Spinal cord (tissue), 10 donors: ENCODE data around the gene KCTD11. TPM values are rescaled to one million over a fixed set of nuclear protein-coding genes. Genes with fewer than 3 reads are reported as not detected.
A peak's percentile ranks its signal among the peaks of the same experiment; 100 is the strongest.

Experiments
- DNase-seq, 6 donors: peaks; one replicate each; pipeline versions ENCODE4 v3.0.0 to v3.0.0-alpha.2; 2013 to 2015; ENCODE audit warnings: low spot score in 6 of 6, low read depth in 4 of 6
- H3K27ac ChIP-seq: one replicate; pipeline ENCODE4 v1.5.1; 2013; ENCODE audit warnings: low read depth, low read length, control low read depth
- H3K27me3 ChIP-seq: one replicate; pipeline ENCODE4 v1.6.1; 2013; ENCODE audit warnings: low read length; ENCODE audit not compliant: control insufficient read depth, insufficient read depth
- H3K36me3 ChIP-seq: one replicate; pipeline ENCODE4 v1.6.1; 2013; ENCODE audit warnings: low read length; ENCODE audit not compliant: control insufficient read depth, insufficient read depth
- H3K4me1 ChIP-seq: one replicate; pipeline ENCODE4 v1.6.1; 2013; ENCODE audit warnings: low read length; ENCODE audit not compliant: control insufficient read depth, insufficient read depth
- H3K4me3 ChIP-seq: one replicate; pipeline ENCODE4 v1.5.1; 2013; ENCODE audit warnings: low read depth, low read length, control low read depth
- H3K9me3 ChIP-seq: one replicate; pipeline ENCODE4 v1.6.1; 2013; ENCODE audit warnings: low read length; ENCODE audit not compliant: control insufficient read depth, insufficient read depth
- WGBS: methylation state at CpG from one replicate; pipeline ENCODE4 v1.1.5; 2013; ENCODE audit warnings: missing lambda C conversion rate; ENCODE audit not compliant: insufficient coverage; 5-methylcytosine and 5-hydroxymethylcytosine counted together
- polyA plus RNA-seq, 2 donors: library from polyadenylated mRNA; unstranded; fragments of 120-200 nt; gene quantifications; one replicate each; pipeline ENCODE4 v1.2.1, GENCODE V29; 2013; ENCODE audit not compliant: insufficient read length in 2 of 2
- small RNA-seq: library from RNA; depleted of rRNA; stranded (forward); fragments of <200 nt; gene quantifications from one replicate; pipeline ENCODE3, GENCODE V24; 2014; ENCODE audit warnings: low replicate concordance
- total RNA-seq, 2 donors: library from RNA; depleted of rRNA in 1 of 2; stranded (reverse); fragments of 120-200 nt in 1 of 2; fragments of >200 nt in 1 of 2; gene quantifications; one replicate each; pipeline versions ENCODE4 v1.2.3 to v1.2.4, GENCODE V29; 2013 to 2014
- donor health status: healthy.

KCTD11 gene
- total and polyA plus RNA-seq, 4 donors: 5.6 to 13.5 (median 11.5) TPM

DNA sequence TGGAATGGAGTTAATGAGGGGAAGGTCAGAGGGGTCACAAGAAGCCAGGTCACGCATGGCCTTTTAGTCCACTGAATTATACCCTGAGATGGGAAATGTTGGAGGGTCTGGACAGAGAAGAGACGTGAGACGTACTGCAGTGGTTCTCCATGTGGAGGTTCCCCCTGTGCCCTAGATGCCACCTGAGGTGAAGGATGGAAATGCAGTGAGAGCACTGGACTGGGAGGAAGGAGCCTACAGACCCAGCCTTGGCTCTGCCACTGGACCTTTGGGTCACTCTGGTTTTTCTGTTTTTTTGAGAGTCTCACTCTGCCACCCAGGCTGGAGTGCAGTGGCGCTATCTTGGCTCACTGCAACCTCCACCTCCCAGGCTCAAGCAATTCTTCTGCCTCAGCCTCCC is 44.2 kb downstream of the KCTD11 start:
- H3K27ac ChIP-seq: no peak overlapping the region
- H3K36me3 ChIP-seq: peaks cover 20% of the 10 kb centered on the region
- DNase-seq: no peak
- peaks cover 18% of the 10 kb centered on the region for H3K4me1 ChIP-seq
- no peaks in the 10 kb centered on the region for H3K9me3 ChIP-seq
- H3K27me3 ChIP-seq: no peaks in the 10 kb centered on the region
- H3K4me3 ChIP-seq: no peak overlapping the region
- 88% methylated on average over 4 of the region's 4 CpGs for WGBS

DNA sequence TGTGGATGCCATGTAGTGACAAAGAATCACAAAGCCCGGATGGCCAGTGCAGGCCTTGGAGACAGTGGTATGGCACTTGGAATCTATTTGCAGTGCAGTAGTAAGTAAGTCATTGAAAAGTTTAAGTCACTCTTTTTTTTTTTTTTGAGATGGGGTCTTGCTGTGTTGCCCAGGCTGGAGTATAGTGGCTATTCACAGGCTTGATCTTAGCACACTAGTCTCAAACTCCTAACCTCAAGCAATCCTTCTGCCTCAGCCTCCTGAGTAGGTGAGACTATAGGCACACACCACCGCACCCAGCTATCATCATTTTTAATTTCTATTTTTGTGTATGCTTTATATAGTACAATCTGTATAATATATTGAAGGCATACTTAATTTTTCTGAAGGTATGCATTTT is 46.6 kb downstream of the KCTD11 start:
- Histone ChIP-seq H3K4me1 (peaks cover 22% of the 10 kb centered on the region), H3K9me3 (no peaks in the 10 kb centered on the region), H3K36me3 (no peaks in the 10 kb centered on the region), H3K27ac (no peak overlapping the region), H3K4me3 (no peak overlapping the region), H3K27me3 (no peaks in the 10 kb centered on the region)
- no peak for DNase-seq
- 71% methylated on average over 1 of the region's 2 CpGs for WGBS

DNA sequence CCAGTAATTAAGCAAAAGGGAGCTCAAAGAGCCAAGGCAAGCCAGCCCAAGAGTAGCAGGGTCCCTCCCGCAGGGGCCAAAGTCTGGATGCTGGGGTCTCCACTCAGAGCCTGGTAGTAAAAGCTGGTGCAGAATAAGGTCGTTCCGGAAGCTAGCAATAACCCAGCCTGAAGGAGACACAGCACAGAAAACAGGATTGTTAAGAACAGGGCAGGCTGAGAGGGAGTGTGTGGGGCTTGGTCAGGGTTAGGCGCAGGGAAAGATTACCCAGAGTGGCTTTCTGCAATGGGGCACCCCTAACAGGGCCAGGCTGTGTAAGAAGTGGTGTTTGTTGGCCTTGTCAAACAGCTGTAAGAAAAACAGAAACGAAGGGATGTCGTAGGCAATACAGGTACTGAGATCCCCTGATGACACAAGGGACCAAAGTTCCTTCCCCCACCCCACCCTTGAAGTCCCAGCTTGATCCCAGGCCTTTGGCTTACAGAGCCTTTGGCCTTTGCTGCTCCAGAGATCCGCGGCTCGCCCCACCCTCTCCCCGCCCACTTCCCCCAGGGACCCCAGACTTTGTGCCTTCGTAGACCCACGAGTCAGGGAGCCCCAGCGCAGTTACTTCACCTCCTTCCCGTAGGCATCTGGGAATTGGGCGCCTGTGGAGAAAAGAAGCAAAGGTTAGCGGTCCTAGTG is 51.2 kb downstream of the KCTD11 start:
- peaks cover 38% of the 10 kb centered on the region for H3K4me1 ChIP-seq
- peaks cover 8% of the 10 kb centered on the region for H3K36me3 ChIP-seq
- H3K4me3 ChIP-seq: peak overlapping the region; percentile 72
- no peaks in the 10 kb centered on the region for H3K9me3 ChIP-seq
- 9% methylated on average over 16 of the region's 16 CpGs for WGBS
- peak overlapping the region; percentile 94 for H3K27ac ChIP-seq
- DNase-seq: no peak
- no peaks in the 10 kb centered on the region for H3K27me3 ChIP-seq

GRCh38 chr17:7403727-7403976 is 51.7 kb downstream of the KCTD11 start:
- no peak for DNase-seq
- H3K27me3 ChIP-seq: no peaks in the 10 kb centered on the region
- WGBS: 2% methylated on average over 9 of the region's 13 CpGs
- H3K36me3 ChIP-seq: peaks cover 11% of the 10 kb centered on the region
- no peaks in the 10 kb centered on the region for H3K9me3 ChIP-seq
- peak overlapping the region; percentile 94 for H3K27ac ChIP-seq
- peaks cover 38% of the 10 kb centered on the region for H3K4me1 ChIP-seq
- H3K4me3 ChIP-seq: peak overlapping the region; percentile 72

- Histone ChIP-seq H3K27ac (peak within 1 kb of the TSS; percentile 94), H3K36me3 (peaks cover 16% of the 10 kb centered on the region)
- under 1% methylated on average over 43 of the region's 49 CpGs for WGBS
These were observed 52.2 kb downstream of the KCTD11 start, which contains the start of gene TMEM256 for GRCh38 chr17:7403977-7404736. TMEM256 (minus strand) TSS chr17:7404097; CDS start chr17:7404084, 13 bp downstream.

More at GRCh38 chr17:7403977-7404736, 52.2 kb downstream of the KCTD11 start, which contains the start of gene TMEM256:
- Histone ChIP-seq H3K4me3 (peak within 1 kb of the TSS; percentile 72), H3K4me1 (peaks cover 38% of the 10 kb centered on the region), H3K9me3 (no peaks in the 10 kb centered on the region), H3K27me3 (no peaks in the 10 kb centered on the region)
- DNase-seq: peak; percentile 94 to 100 (median 99)

Small RNAs within 50 kb of the gene (small RNA-seq; reads per million reads assigned to genes)
- gene AC026954.2: not detected

Other genes starting within 250 kb of the KCTD11 start
Only the 30 nearest of the 36 such genes appear.
- 1 to 10 TPM; 4.3 to 8.2 TPM for gene ASGR1, start 172.8 kb upstream of the KCTD11 start, total RNA-seq
- 10 to 100 TPM; 32.4 to 32.5 TPM for gene ASGR1, start 172.8 kb upstream of the KCTD11 start, polyA plus RNA-seq
- gene DLG4, start 132.3 kb upstream of the KCTD11 start, total RNA-seq: 10 to 100 TPM; 50.6 to 82.8 TPM
- 100 to 1,000 TPM; 192 to 203 TPM for gene DLG4, start 132.3 kb upstream of the KCTD11 start, polyA plus RNA-seq
- gene ACADVL, start 132.2 kb upstream of the KCTD11 start, total RNA-seq: 100 to 1,000 TPM; 131 to 478 TPM
- gene ACADVL, start 132.2 kb upstream of the KCTD11 start, polyA plus RNA-seq: 100 to 1,000 TPM; 381 to 455 TPM
- gene DVL2, start 117.6 kb upstream of the KCTD11 start, total RNA-seq: 10 to 100 TPM; 31.7 to 46.6 TPM
- gene DVL2, start 117.6 kb upstream of the KCTD11 start, polyA plus RNA-seq: 10 to 100 TPM; 47.9 to 59.7 TPM
- 10 to 100 TPM; 26.2 to 49.0 TPM for gene PHF23, start 112.7 kb upstream of the KCTD11 start, total RNA-seq
- 10 to 100 TPM; 50.2 to 53.2 TPM for gene PHF23, start 112.7 kb upstream of the KCTD11 start, polyA plus RNA-seq
- gene GABARAP, start 109.7 kb upstream of the KCTD11 start, total RNA-seq: 100 to 1,000 TPM; 196 to 481 TPM
- gene GABARAP, start 109.7 kb upstream of the KCTD11 start, polyA plus RNA-seq: 100 to 1,000 TPM; 431 to 461 TPM
- gene CTDNEP1, start 100.4 kb upstream of the KCTD11 start, total RNA-seq: 10 to 100 TPM; 44.4 to 47.9 TPM
- gene CTDNEP1, start 100.4 kb upstream of the KCTD11 start, polyA plus RNA-seq: 100 to 1,000 TPM; 177 to 181 TPM
- 10 to 100 TPM; 24.9 to 47.7 TPM for gene ELP5, start 99.9 kb upstream of the KCTD11 start, total RNA-seq
- gene ELP5, start 99.9 kb upstream of the KCTD11 start, polyA plus RNA-seq: 10 to 100 TPM; 49.8 to 52.2 TPM
- 1 to 10 TPM in 1 of 2 donors, under 1 TPM in 1; 0.79 to 2.3 TPM for gene CLDN7, start 89.7 kb upstream of the KCTD11 start, total RNA-seq
- gene CLDN7, start 89.7 kb upstream of the KCTD11 start, polyA plus RNA-seq: 1 to 10 TPM; 1.3 TPM
- 1 to 10 TPM in 1 of 2 donors, under 1 TPM in 1; 0.59 to 1.9 TPM for gene SLC2A4, start 70.4 kb upstream of the KCTD11 start, total RNA-seq
- under 1 TPM; 0.48 to 0.78 TPM for gene SLC2A4, start 70.4 kb upstream of the KCTD11 start, polyA plus RNA-seq
- gene YBX2, start 57.5 kb upstream of the KCTD11 start, total RNA-seq: 1 to 10 TPM in 1 of 2 donors, under 1 TPM in 1; 0.50 to 1.0 TPM
- 1 to 10 TPM; 4.2 to 6.9 TPM for gene YBX2, start 57.5 kb upstream of the KCTD11 start, polyA plus RNA-seq
- 100 to 1,000 TPM; 146 to 202 TPM for gene EIF5A, start 44.5 kb upstream of the KCTD11 start, total RNA-seq
- 100 to 1,000 TPM; 366 to 375 TPM for gene EIF5A, start 44.5 kb upstream of the KCTD11 start, polyA plus RNA-seq
- 10 to 100 TPM; 19.2 to 65.5 TPM for gene GPS2, start 36.8 kb upstream of the KCTD11 start, total RNA-seq
- gene GPS2, start 36.8 kb upstream of the KCTD11 start, polyA plus RNA-seq: 10 to 100 TPM; 98.3 to 99.4 TPM
- gene NEURL4, start 22.8 kb upstream of the KCTD11 start, total RNA-seq: 10 to 100 TPM; 28.6 TPM
- gene NEURL4, start 22.8 kb upstream of the KCTD11 start, polyA plus RNA-seq: 10 to 100 TPM; 43.9 to 56.4 TPM
- gene ACAP1, start 15.6 kb upstream of the KCTD11 start, total RNA-seq: 10 to 100 TPM in 1 of 2 donors, 1 to 10 TPM in 1; 4.6 to 13.7 TPM
- gene ACAP1, start 15.6 kb upstream of the KCTD11 start, polyA plus RNA-seq: 10 to 100 TPM; 13.8 to 18.1 TPM
- gene TMEM95, start 3.0 kb downstream of the KCTD11 start, total RNA-seq: not detected
- gene TMEM95, start 3.0 kb downstream of the KCTD11 start, polyA plus RNA-seq: not detected
- 1 to 10 TPM in 1 of 2 donors, under 1 TPM in 1; 0.79 to 1.5 TPM for gene TNK1, start 28.9 kb downstream of the KCTD11 start, total RNA-seq
- 1 to 10 TPM; 3.4 to 4.6 TPM for gene TNK1, start 28.9 kb downstream of the KCTD11 start, polyA plus RNA-seq
- 10 to 100 TPM in 1 of 2 donors, 1 to 10 TPM in 1; 8.0 to 21.7 TPM for gene PLSCR3, start 42.4 kb downstream of the KCTD11 start, total RNA-seq
- gene PLSCR3, start 42.4 kb downstream of the KCTD11 start, polyA plus RNA-seq: 10 to 100 TPM; 29.3 to 38.8 TPM
- 100 to 1,000 TPM in 1 of 2 donors, 10 to 100 TPM in 1; 70.9 to 130 TPM for gene TMEM256, start 51.9 kb downstream of the KCTD11 start, total RNA-seq
- 10 to 100 TPM; 48.6 to 54.7 TPM for gene TMEM256, start 51.9 kb downstream of the KCTD11 start, polyA plus RNA-seq
- gene NLGN2, start 55.7 kb downstream of the KCTD11 start, total RNA-seq: 10 to 100 TPM; 21.5 to 25.3 TPM
- gene NLGN2, start 55.7 kb downstream of the KCTD11 start, polyA plus RNA-seq: 100 to 1,000 TPM; 196 to 210 TPM
- not detected for gene SPEM1, start 68.2 kb downstream of the KCTD11 start, total RNA-seq
- gene SPEM1, start 68.2 kb downstream of the KCTD11 start, polyA plus RNA-seq: under 1 TPM in 1 of 2 donors, not detected in 1; 0.29 TPM
- gene SPEM2, start 73.5 kb downstream of the KCTD11 start, total RNA-seq: not detected
- gene SPEM2, start 73.5 kb downstream of the KCTD11 start, polyA plus RNA-seq: under 1 TPM; 0.23 to 0.67 TPM
- gene SPEM3, start 76.7 kb downstream of the KCTD11 start, total RNA-seq: not detected
- under 1 TPM in 1 of 2 donors, not detected in 1; 0.05 TPM for gene SPEM3, start 76.7 kb downstream of the KCTD11 start, polyA plus RNA-seq
- 1 to 10 TPM in 1 of 2 donors, under 1 TPM in 1; 0.69 to 1.3 TPM for gene TMEM102, start 83.3 kb downstream of the KCTD11 start, total RNA-seq
- 1 to 10 TPM; 2.1 to 2.4 TPM for gene TMEM102, start 83.3 kb downstream of the KCTD11 start, polyA plus RNA-seq
- gene FGF11, start 87.3 kb downstream of the KCTD11 start, total RNA-seq: 10 to 100 TPM; 11.2 to 25.7 TPM
- gene FGF11, start 87.3 kb downstream of the KCTD11 start, polyA plus RNA-seq: 10 to 100 TPM; 32.8 to 42.2 TPM
- gene CHRNB1, start 92.9 kb downstream of the KCTD11 start, total RNA-seq: 10 to 100 TPM; 19.1 to 25.9 TPM
- gene CHRNB1, start 92.9 kb downstream of the KCTD11 start, polyA plus RNA-seq: 10 to 100 TPM; 20.9 TPM
- gene ZBTB4, start 127.5 kb downstream of the KCTD11 start, total RNA-seq: 10 to 100 TPM; 19.8 to 32.6 TPM
- gene ZBTB4, start 127.5 kb downstream of the KCTD11 start, polyA plus RNA-seq: 10 to 100 TPM; 59.6 to 60.6 TPM
- not detected for gene SLC35G6, start 129.3 kb downstream of the KCTD11 start, total RNA-seq
- 1 to 10 TPM in 1 of 2 donors, under 1 TPM in 1; 0.40 to 1.4 TPM for gene SLC35G6, start 129.3 kb downstream of the KCTD11 start, polyA plus RNA-seq
- gene POLR2A, start 132.2 kb downstream of the KCTD11 start, total RNA-seq: 10 to 100 TPM; 50.3 to 61.9 TPM
- 10 to 100 TPM; 90.9 to 92.7 TPM for gene POLR2A, start 132.2 kb downstream of the KCTD11 start, polyA plus RNA-seq
- 10 to 100 TPM in 1 of 2 donors, 1 to 10 TPM in 1; 5.6 to 15.5 TPM for gene TNFSF12, start 196.9 kb downstream of the KCTD11 start, total RNA-seq
- 10 to 100 TPM; 23.5 to 31.4 TPM for gene TNFSF12, start 196.9 kb downstream of the KCTD11 start, polyA plus RNA-seq